A673 (cell line): ENCODE data around the gene ATP8B4.

Experiments
- EZH2 ChIP-seq: fragments of 200-600 bp; sonication (generic); IDR thresholded peaks from 2 replicates; pipeline ENCODE4 v1.6.1; 2017; ENCODE audit warnings: borderline replicate concordance, low read depth, mild to moderate bottlenecking, mixed read lengths, antibody characterized with exemption, low read length; ENCODE audit not compliant: poor library complexity, severe bottlenecking
- TF ChIP-seq, protein P1 (sequence below): fragments of 300-800, 200-600 bp; sonication (generic); conservative IDR thresholded peaks from 2 replicates; pipeline ENCODE4 v1.5.1; 2017; ENCODE audit warnings: low read depth, mild to moderate bottlenecking, antibody characterized with exemption, low read length, moderate library complexity, mixed read lengths

DNA sequence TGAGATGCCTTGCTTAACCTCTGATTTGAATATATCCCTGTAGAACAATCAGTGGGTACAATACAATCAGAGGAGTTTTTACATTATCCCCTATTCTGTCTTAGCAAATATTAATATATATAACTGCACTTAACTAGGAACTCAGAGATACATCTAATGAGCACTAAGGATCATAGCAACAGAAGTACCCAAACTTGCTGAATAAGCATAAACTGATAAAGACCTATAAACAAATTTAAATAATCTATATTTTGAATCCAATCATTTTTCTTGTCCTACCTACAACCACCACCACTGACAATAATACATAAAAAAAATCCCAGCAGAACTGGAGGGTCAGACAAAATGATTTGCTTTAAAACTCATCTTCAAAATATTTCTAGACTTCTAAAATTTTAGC, 106.2 kb downstream of the ATP8B4 start:
- TF ChIP-seq, protein P1, sequence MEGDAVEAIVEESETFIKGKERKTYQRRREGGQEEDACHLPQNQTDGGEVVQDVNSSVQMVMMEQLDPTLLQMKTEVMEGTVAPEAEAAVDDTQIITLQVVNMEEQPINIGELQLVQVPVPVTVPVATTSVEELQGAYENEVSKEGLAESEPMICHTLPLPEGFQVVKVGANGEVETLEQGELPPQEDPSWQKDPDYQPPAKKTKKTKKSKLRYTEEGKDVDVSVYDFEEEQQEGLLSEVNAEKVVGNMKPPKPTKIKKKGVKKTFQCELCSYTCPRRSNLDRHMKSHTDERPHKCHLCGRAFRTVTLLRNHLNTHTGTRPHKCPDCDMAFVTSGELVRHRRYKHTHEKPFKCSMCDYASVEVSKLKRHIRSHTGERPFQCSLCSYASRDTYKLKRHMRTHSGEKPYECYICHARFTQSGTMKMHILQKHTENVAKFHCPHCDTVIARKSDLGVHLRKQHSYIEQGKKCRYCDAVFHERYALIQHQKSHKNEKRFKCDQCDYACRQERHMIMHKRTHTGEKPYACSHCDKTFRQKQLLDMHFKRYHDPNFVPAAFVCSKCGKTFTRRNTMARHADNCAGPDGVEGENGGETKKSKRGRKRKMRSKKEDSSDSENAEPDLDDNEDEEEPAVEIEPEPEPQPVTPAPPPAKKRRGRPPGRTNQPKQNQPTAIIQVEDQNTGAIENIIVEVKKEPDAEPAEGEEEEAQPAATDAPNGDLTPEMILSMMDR = no peak
- TF ChIP-seq EZH2 = no peak
